ENCODE results near the gene CALB2.

Gene CALB2

DNA sequence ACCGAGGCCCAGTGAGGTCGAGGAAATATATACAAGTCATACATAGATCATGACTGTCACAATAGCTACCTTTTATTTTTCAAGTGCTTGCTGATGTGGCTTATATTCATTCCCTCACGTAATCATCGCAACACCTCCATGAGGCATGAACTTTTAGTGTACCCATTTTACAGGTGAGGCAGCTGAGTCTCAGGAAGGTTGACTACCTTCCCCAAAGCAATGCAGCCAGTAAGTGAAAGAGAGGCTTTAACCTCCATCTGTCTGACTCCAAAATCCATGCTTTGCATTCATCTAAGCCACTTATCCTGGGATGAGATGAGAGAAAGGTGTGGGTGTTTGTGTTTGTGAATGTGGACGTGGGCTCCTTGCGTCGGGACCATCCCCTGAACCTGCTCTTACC, 30.8 kb downstream of the CALB2 start:
- no peak for DNase-seq (ENCODE audit: low read depth in 2 of 2)

- DNase-seq (ENCODE audit: low read depth in 2 of 2) = no peak
Observed at GRCh38 chr16:71396594-71396993, 38.1 kb downstream of the CALB2 start.

DNA sequence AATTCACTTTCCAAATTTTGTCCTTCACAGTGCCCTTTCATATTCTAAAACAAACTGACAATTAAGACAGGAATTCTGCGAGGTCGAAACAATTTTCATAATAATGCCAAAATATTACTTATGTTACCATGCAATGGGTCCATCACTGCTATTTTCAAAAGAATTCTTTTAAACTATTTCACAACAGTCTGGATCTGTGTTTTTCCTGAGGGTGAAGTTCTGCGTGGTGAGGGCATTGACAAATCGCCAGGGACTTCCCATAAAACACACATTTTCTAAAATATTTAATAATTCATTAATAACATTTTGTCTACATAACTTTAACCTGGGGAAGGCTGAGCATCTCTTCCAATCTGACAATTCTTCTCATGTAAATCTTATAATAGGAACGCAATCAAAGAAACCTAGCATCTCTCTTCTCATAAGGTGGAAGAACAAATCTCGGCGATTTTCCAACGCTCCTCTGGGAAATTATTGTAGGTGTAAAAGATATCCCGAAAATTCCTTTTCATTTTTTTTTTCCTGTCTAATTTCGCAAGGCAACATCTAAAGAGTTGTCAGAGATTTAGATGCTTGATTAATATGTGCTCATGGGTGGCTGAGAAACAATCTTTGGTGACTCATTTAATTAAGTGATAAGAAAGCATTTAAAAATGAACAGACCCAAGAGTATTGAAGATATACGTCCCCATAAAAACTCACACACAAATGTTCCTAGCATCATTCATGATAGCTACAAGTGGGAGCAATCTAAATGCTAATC, 41.5 kb downstream of the CALB2 start:
- no peak for DNase-seq (ENCODE audit: low read depth in 2 of 2)

- no peak for DNase-seq (ENCODE audit: low read depth in 2 of 2)
Observed at GRCh38 chr16:71402007-71402406, 43.5 kb downstream of the CALB2 start.

DNA sequence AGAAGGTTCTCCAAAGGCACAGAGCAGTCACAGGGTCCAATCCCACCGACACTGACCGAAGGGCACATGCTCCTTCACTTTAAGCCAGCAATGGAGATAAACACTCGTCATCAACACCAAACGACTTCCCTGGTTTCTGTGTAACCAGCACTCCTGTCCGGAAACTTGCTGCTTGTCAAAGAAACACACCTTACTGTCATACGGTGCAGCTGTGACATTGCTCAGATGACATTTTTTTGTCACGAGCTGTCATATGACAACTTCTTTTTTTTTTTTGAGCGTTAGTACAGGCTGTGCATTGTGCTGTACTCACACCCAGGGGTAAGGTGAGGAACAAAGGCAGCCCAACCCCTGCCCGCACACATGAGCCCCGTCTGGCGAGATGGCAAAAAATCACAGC, 44.2 kb downstream of the CALB2 start:
- no peak for DNase-seq (ENCODE audit: low read depth in 2 of 2)

GRCh38 chr16:71404364-71404763, 45.8 kb downstream of the CALB2 start:
- no peak for DNase-seq (ENCODE audit: low read depth in 2 of 2)

GRCh38 chr16:71406316-71406715, 47.8 kb downstream of the CALB2 start:
- no peak for DNase-seq (ENCODE audit: low read depth in 2 of 2)

- DNase-seq (ENCODE audit: low read depth in 2 of 2) = no peak
Observed at GRCh38 chr16:71406724-71407123, 48.2 kb downstream of the CALB2 start.

GRCh38 chr16:71407731-71408130, 49.2 kb downstream of the CALB2 start:
- DNase-seq (ENCODE audit: low read depth in 2 of 2) = no peak

DNA sequence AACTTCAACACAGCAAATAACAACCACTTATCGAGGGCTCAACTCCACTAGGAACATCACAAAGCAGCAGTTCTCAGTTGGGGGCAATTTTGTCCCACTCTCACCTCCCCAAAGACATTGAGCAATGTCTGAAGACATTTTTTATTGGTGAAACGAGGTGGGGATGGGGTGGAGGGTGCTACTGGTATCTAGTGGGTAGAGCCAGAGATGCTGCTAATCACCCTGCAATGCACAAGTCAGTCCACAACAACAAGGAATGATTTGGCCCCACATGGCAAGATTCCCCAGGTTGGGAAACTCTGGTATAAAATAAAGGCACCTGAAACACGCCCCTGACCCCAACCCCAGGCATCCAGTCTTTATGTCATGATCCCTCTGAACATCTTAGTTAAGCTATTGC, 50.0 kb downstream of the CALB2 start:
- DNase-seq (ENCODE audit: low read depth in 2 of 2) = no peak

GRCh38 chr16:71409011-71409775, 50.7 kb downstream of the CALB2 start:
- no peak for DNase-seq (ENCODE audit: low read depth in 2 of 2)

GRCh38 chr16:71410146-71410545, 51.6 kb downstream of the CALB2 start:
- no peak for DNase-seq (ENCODE audit: low read depth in 2 of 2)

GRCh38 chr16:71412270-71413160, 54.0 kb downstream of the CALB2 start:
- peak; percentile 11 to 44 for DNase-seq (ENCODE audit: low read depth in 2 of 2)

DNA sequence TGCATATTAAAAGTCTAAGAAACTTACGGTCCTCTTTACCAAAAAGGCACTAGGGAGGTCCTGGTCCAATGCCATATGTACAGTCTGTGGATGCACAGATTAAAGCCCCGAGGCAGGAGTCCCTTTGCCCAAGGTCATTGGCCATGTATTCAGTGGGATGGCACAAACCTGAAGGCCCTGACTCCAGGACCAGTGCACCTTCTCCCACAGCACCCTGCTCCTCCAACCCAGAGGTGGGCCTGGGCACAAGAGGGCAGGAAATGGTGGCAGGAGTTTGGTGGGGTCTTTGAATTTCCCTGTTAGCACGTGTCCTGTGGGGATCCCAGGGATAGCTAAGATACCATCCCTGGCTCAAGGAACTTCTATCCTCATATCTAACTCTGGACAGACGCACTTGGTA, 54.8 kb downstream of the CALB2 start:
- no peak for DNase-seq (ENCODE audit: low read depth in 2 of 2)

DNA sequence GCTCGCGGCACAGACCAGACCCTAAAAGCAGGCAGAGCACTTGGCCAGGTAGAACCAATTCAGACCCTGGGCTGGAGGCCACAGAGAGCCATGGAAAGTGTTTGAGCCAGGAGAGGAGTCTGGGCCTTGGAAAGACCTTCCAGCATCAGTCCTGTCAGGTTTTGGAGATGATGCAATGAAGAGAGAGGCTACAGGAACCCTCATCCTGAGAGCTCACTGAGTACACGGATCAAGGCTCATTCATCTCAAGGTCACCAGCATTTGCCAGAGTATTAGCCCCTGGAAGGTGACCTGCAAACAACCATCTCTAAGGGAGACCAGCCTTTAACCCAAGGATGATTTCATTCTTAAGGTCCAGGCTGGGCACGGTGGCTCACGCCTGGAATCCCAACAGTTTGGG, 55.5 kb downstream of the CALB2 start:
- no peak for DNase-seq (ENCODE audit: low read depth in 2 of 2)

- no peak for DNase-seq (ENCODE audit: low read depth in 2 of 2)
Observed at GRCh38 chr16:71421911-71422310, 63.4 kb downstream of the CALB2 start.

DNA sequence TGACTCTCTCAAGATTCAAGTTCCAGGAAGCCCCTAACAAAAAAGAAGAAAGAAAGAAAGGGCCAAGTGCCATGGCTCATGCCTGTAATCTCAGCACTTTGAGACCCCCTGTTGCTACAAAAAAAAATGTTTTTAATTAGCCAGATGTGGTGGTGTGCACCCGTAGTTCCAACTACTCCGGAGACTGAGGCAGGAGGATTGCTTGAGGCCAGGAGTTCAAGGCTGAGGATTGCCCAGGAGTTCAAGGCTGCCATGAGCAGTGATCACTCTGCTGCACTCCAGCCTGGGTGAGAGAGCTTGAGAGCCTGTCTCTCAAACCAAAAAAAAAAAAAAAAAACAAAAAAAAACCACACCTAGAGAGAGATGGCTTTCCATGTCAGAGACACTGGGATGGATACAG, 64.5 kb downstream of the CALB2 start:
- no peak for DNase-seq (ENCODE audit: low read depth in 2 of 2)

DNA sequence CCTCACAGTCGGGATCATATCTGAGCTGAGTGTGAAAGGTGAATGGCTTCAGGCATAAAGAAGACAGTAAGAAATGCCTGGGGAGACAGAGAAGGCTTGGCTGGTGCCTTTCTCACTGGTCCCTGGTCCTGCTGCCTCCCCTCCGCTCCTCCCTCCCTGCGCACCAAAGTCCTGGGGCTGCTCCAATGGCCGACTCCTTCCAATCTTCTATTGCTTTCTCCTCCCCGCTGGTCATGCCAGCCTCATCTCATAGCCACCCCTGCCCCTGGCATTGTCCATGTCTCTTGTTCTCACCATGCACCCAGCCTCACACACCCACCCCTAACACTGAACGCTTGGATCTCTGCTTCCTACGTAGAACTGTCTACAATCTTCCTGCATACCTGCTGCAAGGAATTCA, 65.3 kb downstream of the CALB2 start:
- DNase-seq (ENCODE audit: low read depth in 2 of 2) = no peak

DNA sequence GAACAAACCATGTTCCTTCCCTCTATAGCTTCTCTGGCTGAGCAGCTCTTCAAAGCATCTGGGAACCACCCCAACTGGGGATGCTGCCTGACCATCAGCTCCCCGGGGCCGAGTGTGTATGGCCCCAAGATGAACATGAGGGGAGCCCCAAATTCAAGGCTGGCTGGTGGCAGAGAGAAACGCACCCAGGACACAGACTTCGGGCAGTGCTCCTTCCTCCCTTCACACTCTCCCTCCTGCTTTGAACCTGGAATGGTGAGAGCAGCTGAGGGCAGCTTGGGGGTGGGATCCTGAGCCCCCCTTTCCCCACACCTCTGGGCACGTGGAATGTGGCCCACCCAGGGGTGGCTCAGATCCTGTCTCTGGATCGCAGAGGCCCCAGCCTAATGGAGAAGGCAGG, 66.1 kb downstream of the CALB2 start:
- no peak for DNase-seq (ENCODE audit: low read depth in 2 of 2)

DNA sequence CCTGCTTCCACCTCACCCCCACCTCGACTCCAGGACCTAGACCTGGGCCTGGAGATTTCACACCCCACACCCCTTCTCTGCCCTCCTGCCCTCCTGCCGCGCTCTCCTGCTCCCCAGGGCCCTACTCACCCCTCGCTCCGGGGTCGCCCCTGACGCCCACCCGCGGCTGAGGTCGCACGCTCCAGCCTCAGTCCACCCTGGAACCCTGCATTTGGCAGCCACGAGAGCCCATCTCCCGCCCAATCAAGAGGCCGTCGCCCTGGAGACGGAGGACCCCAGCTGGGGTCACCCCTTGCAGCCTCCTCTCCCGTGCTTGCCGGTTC, 67.2 kb downstream of the CALB2 start:
- DNase-seq (ENCODE audit: low read depth in 2 of 2) = no peak

GRCh38 chr16:71426069-71426879, 67.8 kb downstream of the CALB2 start:
- no peak for DNase-seq (ENCODE audit: low read depth in 2 of 2)

Data from stimulated activated CD8-positive, alpha-beta memory T cell treated with anti-CD3 and anti-CD28 coated beads, Interleukin-7, amount 100 ng/mL, for 1 hour (primary cell).